ENCODE results near the gene FNDC11. TPM values are rescaled to one million over a fixed set of nuclear protein-coding genes. Genes with fewer than 3 reads are reported as not detected.

Gene FNDC11
- total and polyA plus RNA-seq, 3 donors from 2014 or later = 85.4 to 147 (median 121) TPM

DNA sequence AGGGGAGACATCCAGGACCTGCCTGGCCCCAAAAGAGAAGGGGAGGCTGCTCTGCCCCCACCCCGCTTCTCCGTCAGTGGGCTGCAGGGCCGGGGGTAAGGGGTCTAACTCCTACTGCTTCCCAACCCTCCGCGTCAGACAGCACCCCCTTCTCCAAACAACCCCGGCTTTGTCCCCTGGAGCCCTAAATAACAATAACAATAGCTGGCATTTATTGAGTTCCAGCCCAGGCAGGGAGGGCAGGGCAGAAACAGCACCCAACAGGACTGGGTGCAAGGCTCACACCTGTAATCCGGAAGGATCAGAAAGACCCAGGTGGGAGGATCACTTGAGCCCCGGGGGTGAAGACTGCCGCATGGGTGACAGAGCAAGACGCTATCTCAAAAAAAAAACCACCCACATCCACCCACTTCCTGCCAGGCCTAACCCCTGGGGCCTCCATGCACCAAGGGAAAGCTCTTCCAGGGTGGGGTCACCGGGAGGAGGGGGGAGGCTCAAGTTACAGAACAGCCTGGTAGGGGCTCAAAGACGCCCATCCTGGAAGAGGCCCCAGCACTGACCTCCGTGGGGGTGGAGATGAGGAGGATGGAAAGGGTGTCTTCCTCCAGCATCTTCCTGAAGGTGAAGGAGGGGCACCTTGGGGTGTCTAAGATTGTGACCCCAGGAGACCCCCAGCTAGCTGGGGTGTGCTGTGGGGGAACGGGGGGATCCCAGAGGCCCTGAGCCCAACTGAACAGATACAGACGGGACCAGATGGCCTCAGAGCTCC lies 1.3 kb upstream of the FNDC11 start:
- H3K27ac ChIP-seq = no peak overlapping the region
- WGBS, 2 donors = 55 to 64% methylated on average over 15 of the region's 15 CpGs

GRCh38 chr20:63553251-63553932 lies 567 bp upstream of the FNDC11 start:
- 3 to 6% methylated on average over 16 to 36 of the region's 37 CpGs for WGBS, 2 donors
- H3K27ac ChIP-seq = peak overlapping the region in 1 of 2 donors; percentile 40
- peaks cover 6% of the 10 kb centered on the region for H3K4me1 ChIP-seq
- TF ChIP-seq, protein P1, sequence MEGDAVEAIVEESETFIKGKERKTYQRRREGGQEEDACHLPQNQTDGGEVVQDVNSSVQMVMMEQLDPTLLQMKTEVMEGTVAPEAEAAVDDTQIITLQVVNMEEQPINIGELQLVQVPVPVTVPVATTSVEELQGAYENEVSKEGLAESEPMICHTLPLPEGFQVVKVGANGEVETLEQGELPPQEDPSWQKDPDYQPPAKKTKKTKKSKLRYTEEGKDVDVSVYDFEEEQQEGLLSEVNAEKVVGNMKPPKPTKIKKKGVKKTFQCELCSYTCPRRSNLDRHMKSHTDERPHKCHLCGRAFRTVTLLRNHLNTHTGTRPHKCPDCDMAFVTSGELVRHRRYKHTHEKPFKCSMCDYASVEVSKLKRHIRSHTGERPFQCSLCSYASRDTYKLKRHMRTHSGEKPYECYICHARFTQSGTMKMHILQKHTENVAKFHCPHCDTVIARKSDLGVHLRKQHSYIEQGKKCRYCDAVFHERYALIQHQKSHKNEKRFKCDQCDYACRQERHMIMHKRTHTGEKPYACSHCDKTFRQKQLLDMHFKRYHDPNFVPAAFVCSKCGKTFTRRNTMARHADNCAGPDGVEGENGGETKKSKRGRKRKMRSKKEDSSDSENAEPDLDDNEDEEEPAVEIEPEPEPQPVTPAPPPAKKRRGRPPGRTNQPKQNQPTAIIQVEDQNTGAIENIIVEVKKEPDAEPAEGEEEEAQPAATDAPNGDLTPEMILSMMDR (IDR thresholded peaks at IDR 0.05) = no peak
- TF ChIP-seq POLR2A (IDR thresholded peaks at IDR 0.05) = no peak
- H3K27me3 ChIP-seq = no peaks in the 10 kb centered on the region
- no peaks in the 10 kb centered on the region for H3K36me3 ChIP-seq (ENCODE audit: low read depth, missing control alignments)
- DNase-seq = peak; percentile 84
- intact Hi-C loops (cut with DNase I; ENCODE audit: low total_unique reads) = no loop called here
- H3K4me3 ChIP-seq = peak overlapping the region; percentile 32 to 63
- no peaks in the 10 kb centered on the region for H3K9me3 ChIP-seq

More for the DNA sequence above, 1.3 kb upstream of the FNDC11 start:
- no peaks in the 10 kb centered on the region for H3K36me3 ChIP-seq (ENCODE audit: low read depth, missing control alignments)
- no peaks in the 10 kb centered on the region for H3K27me3 ChIP-seq
- DNase-seq = no peak
- no peak overlapping the region for H3K4me3 ChIP-seq
- peaks cover 6% of the 10 kb centered on the region for H3K4me1 ChIP-seq
- intact Hi-C loops (cut with DNase I; ENCODE audit: low total_unique reads) = no loop called here
- H3K9me3 ChIP-seq = no peaks in the 10 kb centered on the region
- TF ChIP-seq, protein P1 (IDR thresholded peaks at IDR 0.05) = no peak
- TF ChIP-seq POLR2A (IDR thresholded peaks at IDR 0.05) = no peak

- peaks cover 6% of the 10 kb centered on the region for H3K4me1 ChIP-seq
- no peak for DNase-seq
- no peaks in the 10 kb centered on the region for H3K36me3 ChIP-seq (ENCODE audit: low read depth, missing control alignments)
- H3K9me3 ChIP-seq = no peaks in the 10 kb centered on the region
- peak overlapping the region in 1 of 2 donors; percentile 63 for H3K4me3 ChIP-seq
- no peaks in the 10 kb centered on the region for H3K27me3 ChIP-seq
- 62 to 68% methylated on average over 11 to 38 of the region's 38 CpGs for WGBS, 2 donors
- peak overlapping the region in 1 of 2 donors; percentile 40 for H3K27ac ChIP-seq
- intact Hi-C loops (cut with DNase I; ENCODE audit: low total_unique reads) = no loop called here
- TF ChIP-seq, protein P1 (IDR thresholded peaks at IDR 0.05) = no peak
- TF ChIP-seq POLR2A (IDR thresholded peaks at IDR 0.05) = no peak
Measured at GRCh38 chr20:63554361-63555278, 661 bp downstream of the FNDC11 start.

DNA sequence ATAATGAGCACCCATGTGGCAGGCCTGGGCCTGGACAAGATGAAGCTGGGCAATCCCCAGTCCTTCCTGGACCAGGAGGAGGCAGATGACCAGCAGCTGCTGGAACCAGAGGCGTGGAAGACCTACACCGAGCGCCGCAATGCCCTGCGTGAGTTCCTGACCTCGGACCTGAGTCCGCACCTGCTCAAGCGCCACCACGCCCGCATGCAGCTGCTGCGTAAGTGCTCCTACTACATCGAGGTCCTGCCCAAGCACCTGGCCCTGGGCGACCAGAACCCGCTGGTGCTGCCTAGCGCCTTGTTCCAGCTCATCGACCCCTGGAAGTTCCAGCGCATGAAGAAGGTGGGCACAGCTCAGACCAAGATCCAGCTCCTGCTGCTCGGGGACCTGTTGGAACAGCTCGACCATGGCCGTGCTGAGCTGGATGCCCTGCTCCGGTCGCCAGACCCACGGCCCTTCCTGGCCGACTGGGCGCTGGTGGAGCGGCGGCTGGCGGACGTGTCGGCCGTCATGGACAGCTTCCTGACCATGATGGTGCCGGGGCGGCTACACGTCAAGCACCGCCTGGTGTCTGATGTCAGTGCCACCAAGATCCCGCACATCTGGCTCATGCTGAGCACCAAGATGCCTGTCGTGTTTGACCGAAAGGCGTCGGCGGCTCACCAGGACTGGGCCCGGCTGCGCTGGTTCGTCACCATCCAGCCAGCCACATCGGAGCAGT lies 1.9 kb downstream of the FNDC11 start:
- peaks cover 6% of the 10 kb centered on the region for H3K4me1 ChIP-seq
- no peak overlapping the region for H3K4me3 ChIP-seq
- no peaks in the 10 kb centered on the region for H3K36me3 ChIP-seq (ENCODE audit: low read depth, missing control alignments)
- no peak overlapping the region for H3K27ac ChIP-seq
- intact Hi-C loops (cut with DNase I; ENCODE audit: low total_unique reads) = no loop called here
- H3K27me3 ChIP-seq = no peaks in the 10 kb centered on the region
- no peak for TF ChIP-seq POLR2A (IDR thresholded peaks at IDR 0.05)
- TF ChIP-seq, protein P1 (IDR thresholded peaks at IDR 0.05) = no peak
- no peak for DNase-seq
- 96 to 100% methylated on average over 3 to 45 of the region's 45 CpGs for WGBS, 2 donors
- H3K9me3 ChIP-seq = no peaks in the 10 kb centered on the region
